Measurements from ENCODE around the gene FDXR. TPM values are rescaled to one million over a fixed set of nuclear protein-coding genes. Genes with fewer than 3 reads are reported as not detected.

FDXR gene
- total and polyA plus RNA-seq, 2 of the 8 experiments (the other 6 are each of a cell fraction or from before 2014, with no cell fraction given) = 24.2 to 31.4 TPM

- no peak for TF ChIP-seq CTCF (IDR thresholded peaks at IDR 0.05; ENCODE audit: control extremely low read depth in 1 of 3, insufficient read depth in 1 of 3, low read depth in 1 of 3, low read length in 3 of 3)
- TF ChIP-seq KDM5A (IDR thresholded peaks at IDR 0.05; ENCODE audit: low read length) = no peak
- no peak for TF ChIP-seq SIRT6 (IDR thresholded peaks at IDR 0.05; ENCODE audit: low read length)
- no peak for TF ChIP-seq JUND (IDR thresholded peaks at IDR 0.05; ENCODE audit: low read length)
- no peak for TF ChIP-seq KDM1A (IDR thresholded peaks at IDR 0.05; ENCODE audit: borderline replicate concordance, low read length)
- TF ChIP-seq CHD7 (IDR thresholded peaks at IDR 0.05; ENCODE audit: insufficient replicate concordance, low read length) = no peak
Measured at GRCh38 chr17:74921026-74921681, 48.4 kb upstream of the FDXR start (continued).

All from H1 (cell line).